ENCODE data around the gene DLG5. TPM values are rescaled to one million over a fixed set of nuclear protein-coding genes. Genes with fewer than 3 reads are reported as not detected.

DLG5 gene
- total and polyA plus RNA-seq, 2 donors (not counting 1 experiment from before 2014, with no cell fraction given): 0.51 to 0.54 TPM

- no peaks in the 10 kb centered on the region for H3K36me3 ChIP-seq (replicated peaks in 1 of 2; ENCODE audit: control extremely low read depth in 1 of 2, control insufficient read depth in 1 of 2, extremely low read depth in 1 of 2, insufficient read depth in 2 of 2, low read length in 1 of 2)
- intact Hi-C loops (cut with micrococcal nuclease): no loop called here
- H3K27ac ChIP-seq (ENCODE audit: low read length in 2 of 2): no peak overlapping the region
- H3K27me3 ChIP-seq (replicated peaks in 1 of 4; ENCODE audit: control extremely low read depth in 1 of 4, control insufficient read depth in 3 of 4, insufficient read depth in 4 of 4, low read length in 3 of 4): no peaks in the 10 kb centered on the region
- H3K9me3 ChIP-seq (ENCODE audit: control extremely low read depth in 1 of 3, control insufficient read depth in 2 of 3, insufficient read depth in 1 of 3, low read length in 2 of 3): peaks cover 0 to 20% (median 2%) of the 10 kb centered on the region in 3 donors
- Mint-ChIP-seq H3K4me3 (no peak overlapping the region), H3K9me3 (ENCODE audit: insufficient read depth) (peaks cover 10% of the 10 kb centered on the region), H3K27ac (no peak overlapping the region), H3K27me3 (peaks cover 10% of the 10 kb centered on the region), H3K4me1 (no peaks in the 10 kb centered on the region)
- WGBS (ENCODE audit: insufficient coverage): 94% methylated on average over 5 of the region's 6 CpGs
- ATAC-seq (ENCODE audit: low read depth) (no peak), DNase-seq (no peak)
- no peaks in the 10 kb centered on the region for H3K79me2 ChIP-seq (ENCODE audit: control insufficient read depth, insufficient read depth, low read length)
- no peak for TF ChIP-seq EZH2 (IDR thresholded peaks at IDR 0.05; ENCODE audit: borderline replicate concordance, insufficient read depth, low read depth, low read length, poor library complexity, severe bottlenecking)
- no peak for TF ChIP-seq CTCF (IDR thresholded peaks at IDR 0.05)
- H3K4me2 ChIP-seq (replicated peaks; ENCODE audit: low read depth, low read length, poor library complexity, severe bottlenecking): no peak overlapping the region
- no peak overlapping the region for H3K9ac ChIP-seq (ENCODE audit: low read length)
- ChIA-PET POLR2A (no interaction called here), CTCF (no interaction called here)
- H2AFZ ChIP-seq (ENCODE audit: insufficient read depth, low read depth, low read length, poor library complexity, severe bottlenecking): no peak overlapping the region
- no peaks in the 10 kb centered on the region for H4K20me1 ChIP-seq (ENCODE audit: control insufficient read depth, insufficient read depth, low read length, poor library complexity, severe bottlenecking)
- H3K4me1 ChIP-seq (ENCODE audit: control insufficient read depth in 2 of 2, insufficient read depth in 2 of 2, low read length in 2 of 2): no peaks in the 10 kb centered on the region
- no peak overlapping the region for H3K4me3 ChIP-seq (ENCODE audit: control extremely low read depth in 1 of 5, extremely low read depth in 1 of 5, insufficient read depth in 1 of 5, low read depth in 2 of 5, low read length in 4 of 5)
These were observed 35.1 kb upstream of the DLG5 start for GRCh38 chr10:77961668-77962067.

- H3K4me1 ChIP-seq (ENCODE audit: control insufficient read depth in 2 of 2, insufficient read depth in 2 of 2, low read length in 2 of 2): no peaks in the 10 kb centered on the region
- Mint-ChIP-seq H3K9me3 (ENCODE audit: insufficient read depth) (peaks cover 10% of the 10 kb centered on the region), H3K4me1 (no peaks in the 10 kb centered on the region), H3K27me3 (peaks cover 10% of the 10 kb centered on the region), H3K27ac (no peak overlapping the region), H3K4me3 (no peak overlapping the region)
- H3K36me3 ChIP-seq (replicated peaks in 1 of 2; ENCODE audit: control extremely low read depth in 1 of 2, control insufficient read depth in 1 of 2, extremely low read depth in 1 of 2, insufficient read depth in 2 of 2, low read length in 1 of 2): no peaks in the 10 kb centered on the region
- ATAC-seq (ENCODE audit: low read depth): no peak
- no peak overlapping the region for H2AFZ ChIP-seq (ENCODE audit: insufficient read depth, low read depth, low read length, poor library complexity, severe bottlenecking)
- ChIA-PET POLR2A (no interaction called here), CTCF (no interaction called here)
- WGBS (ENCODE audit: insufficient coverage): 100% methylated on average over 1 of the region's 6 CpGs
- H3K4me2 ChIP-seq (replicated peaks; ENCODE audit: low read depth, low read length, poor library complexity, severe bottlenecking): no peak overlapping the region
- H3K4me3 ChIP-seq (ENCODE audit: control extremely low read depth in 1 of 5, extremely low read depth in 1 of 5, insufficient read depth in 1 of 5, low read depth in 2 of 5, low read length in 4 of 5): no peak overlapping the region
- no peak overlapping the region for H3K9ac ChIP-seq (ENCODE audit: low read length)
- no peak for TF ChIP-seq EZH2 (IDR thresholded peaks at IDR 0.05; ENCODE audit: borderline replicate concordance, insufficient read depth, low read depth, low read length, poor library complexity, severe bottlenecking)
- TF ChIP-seq CTCF (IDR thresholded peaks at IDR 0.05): no peak
- H4K20me1 ChIP-seq (ENCODE audit: control insufficient read depth, insufficient read depth, low read length, poor library complexity, severe bottlenecking): no peaks in the 10 kb centered on the region
- H3K27me3 ChIP-seq (replicated peaks in 1 of 4; ENCODE audit: control extremely low read depth in 1 of 4, control insufficient read depth in 3 of 4, insufficient read depth in 4 of 4, low read length in 3 of 4): no peaks in the 10 kb centered on the region
- no peaks in the 10 kb centered on the region for H3K79me2 ChIP-seq (ENCODE audit: control insufficient read depth, insufficient read depth, low read length)
- no peak for DNase-seq
- peaks cover 0 to 20% (median 2%) of the 10 kb centered on the region in 3 donors for H3K9me3 ChIP-seq (ENCODE audit: control extremely low read depth in 1 of 3, control insufficient read depth in 2 of 3, insufficient read depth in 1 of 3, low read length in 2 of 3)
- intact Hi-C loops (cut with micrococcal nuclease): no loop called here
- H3K27ac ChIP-seq (ENCODE audit: low read length in 2 of 2): no peak overlapping the region
These were observed 34.3 kb upstream of the DLG5 start for GRCh38 chr10:77960829-77961329.
